ENCODE data around the gene NKX1-2. TPM values are rescaled to one million over a fixed set of nuclear protein-coding genes. Genes with fewer than 3 reads are reported as not detected.

Gene NKX1-2
- total RNA-seq: not detected

GRCh38 chr10:124450012-124450782 is at the start of gene NKX1-2:
Gene NKX1-2, minus strand, starts transcription at chr10:124450035. Its CDS starts 92 bp downstream, at chr10:124449943.
- DNase-seq (ENCODE audit: low spot score in 2 of 2): no peak
- ATAC-seq: peak in 1 of 2 donors; percentile 61
- Mint-ChIP-seq H3K27ac (no peak within 1 kb of the TSS), H3K9me3 (no peaks in the 10 kb centered on the region), H3K36me3 (peaks cover 0 to 15% of the 10 kb centered on the region in 2 donors)

DNA sequence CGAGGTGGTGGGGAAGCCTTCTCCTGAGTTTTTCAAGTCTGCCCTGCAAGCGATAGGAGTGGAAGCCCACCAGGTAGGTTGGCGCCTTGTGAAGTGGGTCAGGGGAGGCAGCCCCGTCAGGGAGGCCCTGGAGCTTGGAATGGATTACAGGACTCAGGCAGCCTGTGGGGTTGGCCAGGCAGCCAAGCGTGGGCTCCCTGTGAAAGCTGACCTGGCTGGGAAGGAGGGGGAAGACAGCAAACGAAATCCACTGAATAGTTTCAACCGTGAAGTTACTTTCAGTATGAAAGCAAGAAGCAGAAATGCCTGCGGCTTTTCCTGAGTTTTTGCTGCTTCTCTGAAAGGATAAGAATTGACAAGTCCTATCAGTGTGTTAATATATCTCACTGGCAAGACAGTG is 48.2 kb upstream of the NKX1-2 start:
- no peak for DNase-seq (ENCODE audit: low spot score in 2 of 2)
- H3K9me3 Mint-ChIP-seq: peaks cover 0 to 8% of the 10 kb centered on the region in 2 donors
- H3K27ac Mint-ChIP-seq: no peak overlapping the region
- H3K36me3 Mint-ChIP-seq: peaks cover 0 to 22% of the 10 kb centered on the region in 2 donors
- ATAC-seq: no peak

DNA sequence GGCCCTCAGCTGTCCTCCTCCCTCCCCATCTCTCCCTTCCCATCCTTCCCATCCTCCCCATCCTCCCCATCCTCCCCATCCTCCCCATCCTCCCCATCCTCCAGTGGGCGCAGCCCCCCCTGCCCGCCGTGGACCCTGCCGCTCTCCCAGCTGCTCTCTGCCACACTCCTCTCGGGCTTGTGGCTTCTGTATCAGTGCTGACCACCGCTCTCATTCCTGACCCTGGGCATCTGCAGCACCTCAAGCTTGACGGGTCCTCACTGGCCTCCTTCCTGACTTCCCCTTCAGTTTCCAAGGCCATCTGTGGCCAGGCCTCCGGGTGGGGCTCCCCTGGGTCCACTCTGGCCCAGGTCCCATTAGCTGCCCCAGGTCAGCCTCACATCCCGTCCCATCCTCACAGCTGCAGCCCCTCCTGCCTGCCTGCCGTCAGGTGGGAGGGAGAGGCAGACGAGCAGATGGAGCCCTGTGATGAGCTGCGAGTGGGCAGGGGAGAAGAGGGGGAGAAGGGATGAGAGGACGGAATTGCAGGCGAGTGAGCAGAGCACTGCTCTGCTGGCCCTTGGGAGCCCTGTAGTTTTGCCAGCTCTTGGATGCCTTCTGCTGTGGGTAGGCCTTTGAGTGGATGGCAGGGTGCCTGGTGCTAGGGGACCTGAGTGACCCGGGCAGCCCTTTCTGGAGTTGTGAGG is 47.5 kb upstream of the NKX1-2 start:
- Mint-ChIP-seq H3K36me3 (peaks cover 0 to 22% of the 10 kb centered on the region in 2 donors), H3K9me3 (peaks cover 0 to 8% of the 10 kb centered on the region in 2 donors), H3K27ac (no peak overlapping the region)
- no peak for ATAC-seq
- no peak for DNase-seq (ENCODE audit: low spot score in 2 of 2)

GRCh38 chr10:124496620-124497019 is 46.8 kb upstream of the NKX1-2 start:
- ATAC-seq: no peak
- no peak for DNase-seq (ENCODE audit: low spot score in 2 of 2)
- H3K36me3 Mint-ChIP-seq: peaks cover 0 to 18% of the 10 kb centered on the region in 2 donors
- peaks cover 0 to 8% of the 10 kb centered on the region in 2 donors for H3K9me3 Mint-ChIP-seq
- H3K27ac Mint-ChIP-seq: no peak overlapping the region

GRCh38 chr10:124496150-124496549 is 46.3 kb upstream of the NKX1-2 start:
- Mint-ChIP-seq H3K27ac (no peak overlapping the region), H3K9me3 (peaks cover 0 to 7% of the 10 kb centered on the region in 2 donors), H3K36me3 (peaks cover 0 to 13% of the 10 kb centered on the region in 2 donors)
- ATAC-seq (no peak), DNase-seq (ENCODE audit: low spot score in 2 of 2) (no peak)

- DNase-seq (ENCODE audit: low spot score in 2 of 2): no peak
- Mint-ChIP-seq H3K9me3 (peaks cover 0 to 3% of the 10 kb centered on the region in 2 donors), H3K27ac (no peak overlapping the region), H3K36me3 (peaks cover 0 to 9% of the 10 kb centered on the region in 2 donors)
- ATAC-seq: no peak
Measured at GRCh38 chr10:124495725-124496124, 45.9 kb upstream of the NKX1-2 start.

DNA sequence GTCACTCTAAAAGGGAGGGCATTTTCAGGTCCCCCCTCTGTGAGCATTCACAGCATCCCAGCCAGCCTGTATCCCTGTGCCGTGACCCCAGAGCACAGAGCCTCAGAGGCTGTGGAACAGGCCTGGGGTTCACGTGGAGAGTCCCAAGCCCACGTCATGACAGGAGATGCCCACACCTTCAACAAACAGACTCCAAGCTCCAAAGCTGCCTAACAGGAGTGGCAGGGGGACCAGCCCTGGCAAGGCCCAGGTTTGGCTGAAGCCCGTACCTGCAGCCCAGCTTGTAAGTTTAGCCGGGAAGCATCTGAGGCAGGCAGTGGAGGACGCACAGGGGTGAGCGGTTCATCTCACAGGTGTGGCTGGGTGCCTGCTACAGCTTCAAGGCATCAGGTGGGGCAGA is 45.3 kb upstream of the NKX1-2 start:
- DNase-seq (ENCODE audit: low spot score in 2 of 2) (no peak), ATAC-seq (no peak)
- no peak overlapping the region for H3K27ac Mint-ChIP-seq
- H3K9me3 Mint-ChIP-seq: no peaks in the 10 kb centered on the region
- H3K36me3 Mint-ChIP-seq: peaks cover 0 to 6% of the 10 kb centered on the region in 2 donors

DNA sequence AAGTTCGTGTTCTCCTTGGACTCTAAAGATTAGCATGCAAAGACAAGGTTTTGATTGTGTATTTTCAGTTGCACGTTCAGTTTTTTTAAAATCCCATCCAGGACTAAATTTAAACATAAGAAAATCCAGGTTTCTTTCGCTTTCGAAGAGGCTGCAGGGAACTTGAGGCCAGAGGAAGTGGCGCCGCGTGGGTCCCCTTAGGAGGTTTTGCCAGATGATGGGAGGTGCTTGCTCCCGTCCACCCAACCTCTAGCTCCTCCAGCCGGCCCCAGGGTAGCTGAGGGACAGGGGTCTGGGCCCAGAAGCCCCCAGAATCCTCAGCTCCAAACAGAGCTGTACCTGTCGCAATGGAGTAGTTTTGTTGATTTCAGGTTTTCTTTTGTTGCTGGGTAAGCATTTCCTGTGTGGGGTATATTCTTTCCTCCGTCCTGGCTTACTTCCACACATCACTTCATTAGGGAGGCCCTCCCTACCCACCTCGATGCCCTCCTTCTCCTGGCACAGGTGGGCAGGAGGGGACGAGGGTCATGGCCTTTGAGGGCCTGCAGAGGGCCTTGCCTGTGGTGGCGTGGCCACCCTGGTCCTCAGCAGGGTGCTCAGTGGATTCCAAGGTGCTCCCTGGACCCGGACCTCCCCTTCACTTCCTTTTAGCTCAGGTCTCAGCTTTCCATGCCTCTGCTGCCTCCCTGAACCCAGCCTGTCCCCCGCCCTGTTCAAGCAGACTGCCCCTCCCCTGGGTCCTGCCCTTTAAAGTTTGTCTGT is 44.4 kb upstream of the NKX1-2 start:
- ATAC-seq (no peak), DNase-seq (ENCODE audit: low spot score in 2 of 2) (no peak)
- peak overlapping the region; percentile 79 to 96 for H3K27ac Mint-ChIP-seq

DNA sequence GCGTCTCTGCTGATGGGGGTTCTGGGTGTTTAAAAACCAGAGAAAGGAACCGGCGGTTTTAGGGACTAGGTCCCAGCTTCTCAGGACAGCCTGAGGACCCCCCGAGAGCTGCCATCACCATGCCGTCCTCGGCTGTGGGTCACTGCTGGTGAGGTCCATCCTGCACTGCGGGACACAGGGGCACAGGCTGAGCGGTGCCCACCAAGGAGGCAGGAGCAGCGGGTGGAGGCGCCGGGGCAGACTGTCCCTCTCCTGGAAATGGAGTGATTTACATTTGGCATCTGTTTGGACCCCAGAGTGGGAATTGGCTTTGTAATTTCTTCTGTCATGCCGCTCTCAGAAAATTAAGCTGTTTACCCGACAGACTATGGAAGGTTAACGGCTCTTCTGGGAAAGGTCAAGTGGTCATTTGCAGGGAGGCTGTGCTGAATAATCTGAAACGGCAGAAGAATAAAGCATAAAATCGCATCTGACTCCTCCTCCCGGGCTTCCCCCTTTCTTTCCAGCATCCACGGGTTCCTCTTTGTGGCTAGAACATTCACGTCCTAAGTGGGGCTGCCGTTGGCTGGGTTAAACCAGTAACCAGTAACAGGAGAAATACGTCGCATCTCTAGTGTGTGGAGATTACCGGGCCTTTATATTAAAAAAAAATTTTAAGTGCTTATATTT is 43.5 kb upstream of the NKX1-2 start:
- no peak for ATAC-seq

More for the DNA sequence above, 44.4 kb upstream of the NKX1-2 start:
- Mint-ChIP-seq H3K9me3 (no peaks in the 10 kb centered on the region), H3K36me3 (no peaks in the 10 kb centered on the region)

GRCh38 chr10:124492266-124492665 is 42.4 kb upstream of the NKX1-2 start:
- Mint-ChIP-seq H3K9me3 (peaks cover 0 to 1% of the 10 kb centered on the region in 2 donors), H3K36me3 (peaks cover 2 to 3% of the 10 kb centered on the region in 2 donors), H3K27ac (no peak overlapping the region)
- ATAC-seq (no peak), DNase-seq (ENCODE audit: low spot score in 2 of 2) (no peak)

More for the DNA sequence above, 43.5 kb upstream of the NKX1-2 start:
- Mint-ChIP-seq H3K9me3 (no peaks in the 10 kb centered on the region), H3K27ac (peak overlapping the region in 1 of 2 donors; percentile 96), H3K36me3 (no peaks in the 10 kb centered on the region)
- DNase-seq (ENCODE audit: low spot score in 2 of 2): no peak

DNA sequence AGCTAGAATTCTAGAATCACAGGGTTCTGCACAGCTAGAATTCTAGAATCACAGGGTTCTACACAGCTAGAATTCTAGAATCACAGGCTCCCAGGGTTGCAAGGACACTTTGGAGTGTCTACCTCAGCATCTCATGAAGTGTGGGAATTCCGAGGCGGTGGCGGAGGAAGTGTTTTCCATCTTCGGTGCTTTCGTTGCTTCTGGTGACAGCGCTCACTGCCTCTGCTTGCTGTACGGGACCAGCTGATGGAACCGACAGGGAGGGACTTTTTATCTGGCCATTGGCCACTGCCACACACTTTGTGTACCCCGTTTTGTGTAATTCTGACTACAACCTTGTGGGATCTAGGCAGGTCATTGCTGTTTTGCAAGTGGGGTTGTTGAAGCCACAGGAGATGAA is 41.3 kb upstream of the NKX1-2 start:
- Mint-ChIP-seq H3K9me3 (peaks cover 0 to 6% of the 10 kb centered on the region in 2 donors), H3K36me3 (peaks cover 7 to 11% of the 10 kb centered on the region in 2 donors), H3K27ac (no peak overlapping the region)
- no peak for ATAC-seq
- DNase-seq (ENCODE audit: low spot score in 2 of 2): no peak

- H3K36me3 Mint-ChIP-seq: peaks cover 7 to 11% of the 10 kb centered on the region in 2 donors
Measured at GRCh38 chr10:124486635-124487034, 36.8 kb upstream of the NKX1-2 start.

GRCh38 chr10:124484661-124485060 is 34.8 kb upstream of the NKX1-2 start:
- ATAC-seq: no peak
- Mint-ChIP-seq H3K36me3 (peaks cover 7 to 11% of the 10 kb centered on the region in 2 donors), H3K9me3 (peaks cover 0 to 6% of the 10 kb centered on the region in 2 donors), H3K27ac (no peak overlapping the region)
- DNase-seq (ENCODE audit: low spot score in 2 of 2): no peak

More at GRCh38 chr10:124486635-124487034, 36.8 kb upstream of the NKX1-2 start:
- peaks cover 0 to 6% of the 10 kb centered on the region in 2 donors for H3K9me3 Mint-ChIP-seq
- no peak overlapping the region for H3K27ac Mint-ChIP-seq
- no peak for DNase-seq (ENCODE audit: low spot score in 2 of 2)
- no peak for ATAC-seq

DNA sequence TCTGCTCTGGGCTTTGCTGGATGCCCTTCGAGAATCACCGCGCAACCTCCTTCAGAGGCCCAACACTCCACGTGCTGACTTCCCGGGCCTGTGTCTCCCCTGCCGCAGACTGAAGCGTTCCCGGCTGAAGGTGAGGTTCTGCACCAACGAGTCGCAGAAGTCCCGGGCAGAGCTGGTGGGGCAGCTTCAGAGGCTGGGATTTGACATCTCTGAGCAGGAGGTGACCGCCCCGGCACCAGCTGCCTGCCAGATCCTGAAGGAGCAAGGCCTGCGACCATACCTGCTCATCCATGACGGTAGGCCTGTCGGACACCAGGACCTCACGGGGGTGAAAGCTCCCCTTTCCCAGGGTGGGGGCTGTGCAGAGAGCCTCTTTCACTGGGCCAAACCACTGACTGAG is 34.2 kb upstream of the NKX1-2 start:
- ATAC-seq: no peak
- Mint-ChIP-seq H3K36me3 (peaks cover 7 to 11% of the 10 kb centered on the region in 2 donors), H3K9me3 (peaks cover 0 to 6% of the 10 kb centered on the region in 2 donors), H3K27ac (no peak overlapping the region)
- DNase-seq (ENCODE audit: low spot score in 2 of 2): no peak

GRCh38 chr10:124482876-124483275 is 33.0 kb upstream of the NKX1-2 start:
- peaks cover 7 to 11% of the 10 kb centered on the region in 2 donors for H3K36me3 Mint-ChIP-seq
- H3K9me3 Mint-ChIP-seq: peaks cover 0 to 6% of the 10 kb centered on the region in 2 donors
- no peak overlapping the region for H3K27ac Mint-ChIP-seq
- DNase-seq (ENCODE audit: low spot score in 2 of 2): no peak
- no peak for ATAC-seq

DNA sequence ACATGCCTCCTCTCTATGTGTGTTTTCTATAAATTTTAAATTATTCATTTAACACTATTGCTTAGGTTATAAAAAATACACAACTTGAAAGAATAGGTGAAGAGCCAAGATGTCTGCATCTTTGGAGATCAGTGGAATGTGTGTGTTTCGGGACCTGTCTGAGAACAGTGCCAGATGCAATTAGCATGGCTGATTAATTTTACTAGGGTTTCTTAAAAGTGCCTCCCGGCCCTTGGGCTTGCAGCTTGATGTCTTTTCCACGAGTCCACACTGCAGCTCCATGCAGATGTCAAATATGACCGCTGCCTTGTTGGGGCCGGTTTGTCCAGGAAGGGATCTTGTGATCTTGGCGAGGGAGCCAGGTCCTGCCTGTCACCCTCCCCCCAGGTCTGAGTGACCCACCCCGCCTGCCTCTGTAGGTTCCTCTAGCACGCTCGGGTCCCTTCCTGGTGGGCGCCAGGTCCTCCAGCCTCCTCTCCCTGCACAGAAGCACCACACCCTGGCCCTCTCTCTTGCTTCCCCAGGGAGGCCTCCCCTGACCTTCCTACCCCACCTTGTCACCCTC is 32.5 kb upstream of the NKX1-2 start:
- Mint-ChIP-seq H3K36me3 (peaks cover 5 to 9% of the 10 kb centered on the region in 2 donors), H3K27ac (peak overlapping the region in 1 of 2 donors; percentile 55), H3K9me3 (peaks cover 0 to 5% of the 10 kb centered on the region in 2 donors)
- DNase-seq (ENCODE audit: low spot score in 2 of 2) (no peak), ATAC-seq (no peak)
